ENCODE results near the gene COG3. TPM values are rescaled to one million over a fixed set of nuclear protein-coding genes. Genes with fewer than 3 reads are reported as not detected.
A peak's percentile ranks its signal among the peaks of the same experiment; 100 is the strongest.

COG3 gene
- total and polyA plus RNA-seq, 2 of the 13 experiments (the other 11 are each of a cell fraction or from before 2014, with no cell fraction given): 37.8 to 47.5 TPM

- TF ChIP-seq ATF7-NPFF (CRISPR knock-in tag; IDR thresholded peaks at IDR 0.05; ENCODE audit: low read depth) (peak; percentile 61; the same call in 1 of the 2 replicates), ZNF775 (CRISPR knock-in tag; IDR thresholded peaks at IDR 0.05; ENCODE audit: borderline replicate concordance) (no peak; the same call in 1 of the 2 replicates), ZNF7 (CRISPR knock-in tag; IDR thresholded peaks at IDR 0.05) (no peak), POLR2G (IDR thresholded peaks at IDR 0.05; ENCODE audit: low read depth, low read length) (peak; percentile 85), ZNF383 (CRISPR knock-in tag; IDR thresholded peaks at IDR 0.05; ENCODE audit: borderline replicate concordance) (no peak), ZSCAN20 (CRISPR knock-in tag; IDR thresholded peaks at IDR 0.05; ENCODE audit: borderline replicate concordance) (0 out of 2 replicates have a peak, but pooled peaks have one; percentile 67), KLF15 (CRISPR knock-in tag; IDR thresholded peaks at IDR 0.05; ENCODE audit: borderline replicate concordance) (no peak; the same call in 1 of the 2 replicates), MAZ (IDR thresholded peaks at IDR 0.05; ENCODE audit: borderline replicate concordance, low read depth, low read length) (peak; percentile 60; the same call in 1 of the 2 replicates), MAZ (CRISPR knock-in tag; IDR thresholded peaks at IDR 0.05; ENCODE audit: low read depth) (no peak), TCF7L2 (IDR thresholded peaks at IDR 0.05; ENCODE audit: low read depth, low read length) (no peak), ZNF883 (CRISPR knock-in tag; IDR thresholded peaks at IDR 0.05; ENCODE audit: not compliant biosample characterization) (peak; percentile 33), ZKSCAN5 (CRISPR knock-in tag; IDR thresholded peaks at IDR 0.05) (no peak), ZNF772 (CRISPR knock-in tag; IDR thresholded peaks at IDR 0.05) (peak; percentile 47; the same call in 1 of the 2 replicates), TARDBP (CRISPR knock-in tag; IDR thresholded peaks at IDR 0.05) (no peak), HNF4A (CRISPR knock-in tag; IDR thresholded peaks at IDR 0.05) (no peak), ZNF207 (IDR thresholded peaks at IDR 0.05; ENCODE audit: borderline replicate concordance) (no peak), ZNF30 (CRISPR knock-in tag; IDR thresholded peaks at IDR 0.05) (0 out of 2 replicates have a peak, but pooled peaks have one; percentile 76), ZNF282 (IDR thresholded peaks at IDR 0.05; ENCODE audit: partially characterized antibody) (no peak)
- TF ChIP-seq, protein P1, sequence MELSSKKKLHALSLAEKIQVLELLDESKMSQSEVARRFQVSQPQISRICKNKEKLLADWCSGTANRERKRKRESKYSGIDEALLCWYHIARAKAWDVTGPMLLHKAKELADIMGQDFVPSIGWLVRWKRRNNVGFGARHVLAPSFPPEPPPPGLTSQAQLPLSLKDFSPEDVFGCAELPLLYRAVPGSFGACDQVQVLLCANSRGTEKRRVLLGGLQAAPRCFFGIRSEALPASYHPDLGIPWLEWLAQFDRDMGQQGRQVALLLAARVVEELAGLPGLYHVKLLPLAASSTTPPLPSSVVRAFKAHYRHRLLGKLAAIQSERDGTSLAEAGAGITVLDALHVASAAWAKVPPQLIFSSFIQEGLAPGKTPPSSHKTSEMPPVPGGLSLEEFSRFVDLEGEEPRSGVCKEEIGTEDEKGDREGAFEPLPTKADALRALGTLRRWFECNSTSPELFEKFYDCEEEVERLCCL (CRISPR knock-in tag; IDR thresholded peaks at IDR 0.05; ENCODE audit: borderline replicate concordance): no peak
- TF ChIP-seq, protein P2, sequence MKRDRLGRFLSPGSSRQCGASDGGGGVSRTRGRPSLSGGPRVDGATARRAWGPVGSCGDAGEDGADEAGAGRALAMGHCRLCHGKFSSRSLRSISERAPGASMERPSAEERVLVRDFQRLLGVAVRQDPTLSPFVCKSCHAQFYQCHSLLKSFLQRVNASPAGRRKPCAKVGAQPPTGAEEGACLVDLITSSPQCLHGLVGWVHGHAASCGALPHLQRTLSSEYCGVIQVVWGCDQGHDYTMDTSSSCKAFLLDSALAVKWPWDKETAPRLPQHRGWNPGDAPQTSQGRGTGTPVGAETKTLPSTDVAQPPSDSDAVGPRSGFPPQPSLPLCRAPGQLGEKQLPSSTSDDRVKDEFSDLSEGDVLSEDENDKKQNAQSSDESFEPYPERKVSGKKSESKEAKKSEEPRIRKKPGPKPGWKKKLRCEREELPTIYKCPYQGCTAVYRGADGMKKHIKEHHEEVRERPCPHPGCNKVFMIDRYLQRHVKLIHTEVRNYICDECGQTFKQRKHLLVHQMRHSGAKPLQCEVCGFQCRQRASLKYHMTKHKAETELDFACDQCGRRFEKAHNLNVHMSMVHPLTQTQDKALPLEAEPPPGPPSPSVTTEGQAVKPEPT (CRISPR knock-in tag; IDR thresholded peaks at IDR 0.05; ENCODE audit: low read depth): 0 out of 2 replicates have a peak, but pooled peaks have one; percentile 28
- TF ChIP-seq, protein P3, sequence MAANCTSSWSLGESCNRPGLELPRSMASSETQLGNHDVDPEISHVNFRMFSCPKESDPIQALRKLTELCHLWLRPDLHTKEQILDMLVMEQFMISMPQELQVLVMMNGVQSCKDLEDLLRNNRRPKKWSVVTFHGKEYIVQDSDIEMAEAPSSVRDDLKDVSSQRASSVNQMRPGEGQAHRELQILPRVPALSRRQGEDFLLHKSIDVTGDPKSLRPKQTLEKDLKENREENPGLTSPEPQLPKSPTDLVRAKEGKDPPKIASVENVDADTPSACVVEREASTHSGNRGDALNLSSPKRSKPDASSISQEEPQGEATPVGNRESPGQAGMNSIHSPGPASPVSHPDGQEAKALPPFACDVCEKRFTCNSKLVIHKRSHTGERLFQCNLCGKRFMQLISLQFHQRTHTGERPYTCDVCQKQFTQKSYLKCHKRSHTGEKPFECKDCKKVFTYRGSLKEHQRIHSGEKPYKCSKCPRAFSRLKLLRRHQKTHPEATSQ (CRISPR knock-in tag; IDR thresholded peaks at IDR 0.05; ENCODE audit: borderline replicate concordance): no peak
- TF ChIP-seq, protein P4, sequence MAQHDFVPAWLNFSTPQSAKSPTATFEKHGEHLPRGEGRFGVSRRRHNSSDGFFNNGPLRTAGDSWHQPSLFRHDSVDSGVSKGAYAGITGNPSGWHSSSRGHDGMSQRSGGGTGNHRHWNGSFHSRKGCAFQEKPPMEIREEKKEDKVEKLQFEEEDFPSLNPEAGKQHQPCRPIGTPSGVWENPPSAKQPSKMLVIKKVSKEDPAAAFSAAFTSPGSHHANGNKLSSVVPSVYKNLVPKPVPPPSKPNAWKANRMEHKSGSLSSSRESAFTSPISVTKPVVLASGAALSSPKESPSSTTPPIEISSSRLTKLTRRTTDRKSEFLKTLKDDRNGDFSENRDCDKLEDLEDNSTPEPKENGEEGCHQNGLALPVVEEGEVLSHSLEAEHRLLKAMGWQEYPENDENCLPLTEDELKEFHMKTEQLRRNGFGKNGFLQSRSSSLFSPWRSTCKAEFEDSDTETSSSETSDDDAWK (CRISPR knock-in tag; IDR thresholded peaks at IDR 0.05): no peak
Measured at GRCh38 chr13:45417790-45418534, 46.8 kb upstream of the COG3 start, which contains the start of gene SLC25A30 (continued).
